Mesendoderm (in vitro differentiated cells): Measurements from ENCODE around the gene ONECUT3.
A peak's percentile ranks its signal among the peaks of the same experiment; 100 is the strongest.

ENCODE experiments used
- DNase-seq: peaks from one replicate; pipeline ENCODE4 v3.0.0; 2013
- H2AK5ac ChIP-seq: 2 replicates; pipeline ENCODE4 v1.6.1; 2013; ENCODE audit warnings: low read length, inconsistent platforms
- H2BK120ac ChIP-seq: 2 replicates; pipeline ENCODE4 v1.6.1; 2013; ENCODE audit warnings: low read depth, mild to moderate bottlenecking, low read length, moderate library complexity, mixed read lengths
- H2BK15ac ChIP-seq: replicated peaks from 2 replicates; pipeline ENCODE4 v1.6.1; 2013; ENCODE audit warnings: low read depth, mild to moderate bottlenecking, moderate library complexity
- H2BK5ac ChIP-seq: 2 replicates; pipeline ENCODE4 v1.6.1; 2013; ENCODE audit warnings: low read length, inconsistent platforms
- H3K18ac ChIP-seq: 2 replicates; pipeline ENCODE4 v1.6.1; 2013; ENCODE audit warnings: mild to moderate bottlenecking, low read length, mixed read lengths
- H3K23ac ChIP-seq: one replicate; pipeline ENCODE4 v1.6.1; 2013; ENCODE audit warnings: low read length
- H3K27ac ChIP-seq: 2 replicates; pipeline ENCODE4 v1.5.1; 2013; ENCODE audit warnings: low read depth, mild to moderate bottlenecking, inconsistent platforms, low read length, moderate library complexity
- H3K27me3 ChIP-seq: 2 replicates; pipeline ENCODE4 v1.6.1; 2013; ENCODE audit warnings: low read length, control low read depth, mild to moderate bottlenecking, inconsistent platforms; ENCODE audit not compliant: insufficient read depth, poor library complexity
- H3K36me3 ChIP-seq: 2 replicates; pipeline ENCODE4 v1.6.1; 2013; ENCODE audit warnings: low read length, inconsistent platforms; ENCODE audit not compliant: control insufficient read depth, insufficient read depth
- H3K4ac ChIP-seq: one replicate; pipeline ENCODE4 v1.6.1; 2013; ENCODE audit warnings: low read depth, mild to moderate bottlenecking, low read length, moderate library complexity
- H3K4me1 ChIP-seq: 2 replicates; pipeline ENCODE4 v1.6.1; 2013; ENCODE audit warnings: low read depth, low read length, inconsistent platforms; ENCODE audit not compliant: control insufficient read depth
- H3K4me2 ChIP-seq: 2 replicates; pipeline ENCODE4 v1.6.1; 2013; ENCODE audit warnings: low read length
- H3K4me3 ChIP-seq: 2 replicates; pipeline ENCODE4 v1.5.1; 2013; ENCODE audit warnings: mild to moderate bottlenecking, low read length
- H3K56ac ChIP-seq: one replicate; pipeline ENCODE4 v1.6.1; 2013; ENCODE audit warnings: low read length
- H3K79me1 ChIP-seq: 2 replicates; pipeline ENCODE4 v1.6.1; 2013; ENCODE audit warnings: low read length, inconsistent platforms
- H3K79me2 ChIP-seq: 2 replicates; pipeline ENCODE4 v1.6.1; 2013; ENCODE audit warnings: mild to moderate bottlenecking, low read length; ENCODE audit not compliant: control insufficient read depth, insufficient read depth
- H3K9ac ChIP-seq: 2 replicates; pipeline ENCODE4 v1.6.1; 2013; ENCODE audit warnings: low read length, inconsistent platforms
- H4K5ac ChIP-seq: one replicate; pipeline ENCODE4 v1.6.1; 2013; ENCODE audit warnings: low read length
- H4K8ac ChIP-seq: one replicate; pipeline ENCODE4 v1.6.1; 2013; ENCODE audit warnings: low read depth, mild to moderate bottlenecking, control low read depth, low read length, moderate library complexity
- WGBS: extraction: QIAGEN DNeasy Blood & Tissue Kit; methylation state at CpG from one replicate; pipeline ENCODE4 v1.1.7; 2013; ENCODE audit warnings: low lambda C conversion rate, missing lambda C conversion rate; ENCODE audit not compliant: insufficient coverage; ENCODE audit errors: extremely low coverage; 5-methylcytosine and 5-hydroxymethylcytosine counted together

Gene ONECUT3

DNA sequence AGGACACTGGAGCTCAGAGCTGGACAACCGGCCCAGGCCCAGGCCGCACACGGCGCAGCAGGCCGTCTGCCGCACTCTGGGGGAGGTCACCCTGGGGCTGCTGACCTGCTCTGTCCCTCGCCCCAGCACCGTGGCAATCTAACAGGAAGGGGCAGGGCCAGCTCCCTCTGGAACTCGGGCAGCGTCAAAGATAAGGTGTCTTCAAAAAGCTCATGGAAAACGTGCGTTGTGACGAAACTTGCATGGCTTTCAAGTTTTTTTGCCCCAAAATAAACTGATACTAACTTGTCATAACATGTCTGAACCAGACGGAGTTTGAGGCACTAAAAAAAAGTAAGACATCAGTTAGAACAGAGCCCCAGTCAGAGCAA, 70.9 kb downstream of the ONECUT3 start:
- H3K79me1 ChIP-seq, result peaks cover 2% of the 10 kb centered on the region
- H3K9ac ChIP-seq, result no peak overlapping the region
- no peak overlapping the region for H4K8ac ChIP-seq
- no peak for DNase-seq
- no peak overlapping the region for H3K4me2 ChIP-seq
- H3K4me3 ChIP-seq, result no peak overlapping the region
- no peak overlapping the region for H3K18ac ChIP-seq
- H2BK15ac ChIP-seq, result no peak overlapping the region
- peaks cover 2% of the 10 kb centered on the region for H3K36me3 ChIP-seq
- H3K23ac ChIP-seq, result no peak overlapping the region
- no peak overlapping the region for H3K27ac ChIP-seq
- no peak overlapping the region for H4K5ac ChIP-seq
- no CpG with 5 or more reads among the region's 14 CpGs for WGBS
- no peak overlapping the region for H3K56ac ChIP-seq
- H2BK120ac ChIP-seq, result no peak overlapping the region
- no peak overlapping the region for H2AK5ac ChIP-seq
- no peaks in the 10 kb centered on the region for H3K4me1 ChIP-seq
- H3K79me2 ChIP-seq, result no peaks in the 10 kb centered on the region
- H3K27me3 ChIP-seq, result no peaks in the 10 kb centered on the region
- no peak overlapping the region for H3K4ac ChIP-seq
- H2BK5ac ChIP-seq, result no peak overlapping the region

DNA sequence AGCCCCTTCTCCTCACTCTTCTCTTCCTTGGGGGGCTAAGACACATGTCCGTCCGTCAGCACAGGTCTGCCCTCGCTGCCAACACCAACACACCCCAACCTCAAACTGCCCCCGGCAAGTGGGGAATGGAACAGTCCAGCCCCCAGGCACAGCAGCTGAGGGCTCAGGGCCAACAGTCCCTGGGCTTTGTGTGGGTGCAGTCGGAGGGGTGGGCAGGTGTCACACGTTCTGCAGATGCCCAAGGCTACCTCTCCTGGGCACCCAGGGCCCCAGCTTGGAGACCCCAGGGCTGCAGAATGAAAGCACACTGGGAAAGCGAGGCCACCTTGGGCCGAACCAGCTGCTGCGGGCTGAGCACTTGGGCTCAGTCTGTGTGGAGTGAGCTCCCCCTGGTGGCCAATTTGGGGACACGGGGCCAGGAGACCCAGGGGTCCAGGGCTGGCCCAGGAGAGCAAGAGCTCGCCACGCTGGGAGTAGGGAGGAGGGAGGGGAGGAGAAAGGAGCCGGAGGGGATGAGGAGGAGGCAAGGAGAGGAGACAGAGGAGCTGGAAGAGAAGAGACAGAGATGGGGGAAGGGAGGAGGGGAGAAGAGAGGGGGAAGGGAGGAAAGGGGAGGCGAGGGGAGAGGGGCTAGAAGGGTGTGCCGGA, 72.7 kb downstream of the ONECUT3 start:
- H3K23ac ChIP-seq, result no peak overlapping the region
- peaks cover 4% of the 10 kb centered on the region for H3K36me3 ChIP-seq
- no peak overlapping the region for H3K4me2 ChIP-seq
- H2AK5ac ChIP-seq, result no peak overlapping the region
- no peak overlapping the region for H3K18ac ChIP-seq
- no peak overlapping the region for H3K4ac ChIP-seq
- H3K9ac ChIP-seq, result peak overlapping the region; percentile 53
- H4K8ac ChIP-seq, result no peak overlapping the region
- H3K56ac ChIP-seq, result peak overlapping the region; percentile 74
- H3K4me1 ChIP-seq, result no peaks in the 10 kb centered on the region
- H3K79me1 ChIP-seq, result peaks cover 8% of the 10 kb centered on the region
- DNase-seq, result peak; percentile 84
- no peaks in the 10 kb centered on the region for H3K27me3 ChIP-seq
- no peak overlapping the region for H4K5ac ChIP-seq
- H3K79me2 ChIP-seq, result no peaks in the 10 kb centered on the region
- no peak overlapping the region for H2BK5ac ChIP-seq
- H3K27ac ChIP-seq, result no peak overlapping the region
- WGBS, result no CpG with 5 or more reads among the region's 15 CpGs
- no peak overlapping the region for H2BK15ac ChIP-seq
- H2BK120ac ChIP-seq, result no peak overlapping the region
- H3K4me3 ChIP-seq, result no peak overlapping the region

DNA sequence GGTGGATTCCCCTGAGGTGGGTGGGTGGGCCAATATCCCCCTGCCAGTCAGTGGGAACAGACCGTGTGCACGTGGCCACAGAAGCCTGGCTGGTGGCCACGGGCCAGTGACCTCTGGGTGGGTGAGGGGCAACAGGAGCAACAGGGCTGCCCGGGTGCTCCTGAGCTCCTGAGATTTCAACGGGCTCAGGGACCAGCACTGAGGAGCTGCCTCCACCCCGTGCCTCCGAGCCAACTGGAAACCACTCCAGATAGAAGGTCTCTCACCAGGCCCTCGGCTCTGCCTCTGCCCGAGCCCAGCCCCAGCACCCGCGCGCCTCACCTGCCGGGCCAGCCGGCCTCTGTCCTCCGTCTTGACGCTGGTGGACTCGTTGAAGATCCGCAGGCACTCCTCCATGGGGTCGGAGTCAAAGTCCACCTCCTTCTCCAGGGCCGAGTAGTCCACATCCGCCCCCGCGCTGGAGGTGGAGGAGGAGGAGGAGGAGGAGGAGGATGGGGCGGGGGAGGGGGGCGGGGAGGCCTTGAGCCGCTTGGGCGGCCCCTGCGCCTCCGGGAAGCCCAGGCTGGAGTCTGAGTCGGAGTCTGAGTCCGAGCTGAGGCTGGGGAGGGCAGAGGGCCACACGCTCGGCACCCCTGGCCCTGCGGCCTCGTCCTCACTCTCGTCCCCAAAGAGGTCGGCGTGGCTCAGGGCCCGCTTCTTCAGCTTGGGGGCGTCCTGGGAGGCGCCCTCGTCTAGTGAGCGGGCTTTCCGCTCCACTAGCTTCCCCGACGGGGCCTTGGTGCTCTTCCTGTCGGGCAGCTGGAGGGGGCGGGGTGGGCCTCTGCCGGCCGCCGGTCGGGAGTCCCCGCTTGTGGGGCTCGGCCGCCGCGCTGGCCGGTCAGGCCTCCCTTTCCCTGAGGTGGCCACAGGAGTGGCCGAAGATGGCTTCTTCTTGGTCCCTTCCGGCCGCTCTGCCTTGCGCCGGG, 73.5 kb downstream of the ONECUT3 start:
- Histone ChIP-seq H3K79me2 (peaks cover under 1% of the 10 kb centered on the region), H3K36me3 (peaks cover 2% of the 10 kb centered on the region), H3K56ac (peak overlapping the region; percentile 81), H3K27ac (peak overlapping the region; percentile 73), H3K4me1 (no peaks in the 10 kb centered on the region), H3K27me3 (no peaks in the 10 kb centered on the region), H2BK15ac (no peak overlapping the region), H2AK5ac (no peak overlapping the region), H3K4me2 (no peak overlapping the region), H3K23ac (no peak overlapping the region), H3K18ac (no peak overlapping the region), H2BK5ac (no peak overlapping the region), H3K79me1 (peaks cover 10% of the 10 kb centered on the region), H3K4ac (no peak overlapping the region), H3K9ac (peak overlapping the region; percentile 55), H3K4me3 (no peak overlapping the region), H4K5ac (no peak overlapping the region), H4K8ac (no peak overlapping the region), H2BK120ac (no peak overlapping the region)
- peak; percentile 59 for DNase-seq
- WGBS, result no CpG with 5 or more reads among the region's 63 CpGs

DNA sequence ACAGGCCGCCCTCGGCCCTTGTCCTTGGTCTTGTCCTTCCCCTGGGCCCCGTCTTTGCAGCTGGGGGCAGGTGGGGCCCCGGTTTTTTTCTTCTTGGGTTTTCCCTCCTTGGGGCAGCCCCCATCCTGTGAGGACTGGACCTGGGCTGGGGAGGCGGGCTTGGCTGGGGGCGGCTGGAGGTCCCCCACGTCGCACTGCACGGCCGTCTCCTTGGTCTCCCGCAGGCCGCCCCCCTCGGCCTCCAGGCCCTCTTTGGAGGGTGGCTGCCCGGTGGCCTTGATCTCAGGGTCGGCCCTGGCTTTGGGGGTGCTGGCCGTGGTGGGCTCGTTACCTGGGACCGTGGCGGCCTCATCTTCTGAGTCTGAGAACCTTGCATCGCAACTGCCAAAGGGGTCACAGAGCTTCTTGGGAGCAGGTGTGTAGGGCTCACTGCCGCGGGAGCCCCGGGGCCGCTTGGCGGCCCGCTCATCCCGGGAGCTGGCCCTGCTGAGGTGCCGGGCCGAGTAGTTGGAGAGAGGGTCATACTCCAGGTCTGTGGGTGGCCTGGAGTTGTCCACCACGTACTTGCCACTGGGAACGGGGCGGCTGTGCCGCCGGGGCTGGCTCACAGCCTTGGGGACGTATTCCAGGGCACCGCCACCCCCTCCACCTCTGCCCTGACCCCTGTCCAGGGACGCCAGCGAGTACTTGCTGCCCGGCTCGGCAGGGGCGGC, 74.4 kb downstream of the ONECUT3 start:
- Histone ChIP-seq H2BK5ac (no peak overlapping the region), H4K8ac (no peak overlapping the region), H2AK5ac (no peak overlapping the region), H3K36me3 (peaks cover 2% of the 10 kb centered on the region), H3K56ac (peak overlapping the region; percentile 62), H3K27me3 (no peaks in the 10 kb centered on the region), H3K4me2 (no peak overlapping the region), H3K9ac (peak overlapping the region; percentile 38), H3K18ac (no peak overlapping the region), H3K79me2 (peaks cover 1% of the 10 kb centered on the region), H3K4me1 (no peaks in the 10 kb centered on the region), H3K27ac (peak overlapping the region; percentile 36), H3K23ac (no peak overlapping the region), H4K5ac (no peak overlapping the region), H2BK120ac (no peak overlapping the region), H3K79me1 (peaks cover 14% of the 10 kb centered on the region), H3K4ac (no peak overlapping the region), H3K4me3 (no peak overlapping the region), H2BK15ac (no peak overlapping the region)
- no peak for DNase-seq
- WGBS, result no CpG with 5 or more reads among the region's 41 CpGs

DNA sequence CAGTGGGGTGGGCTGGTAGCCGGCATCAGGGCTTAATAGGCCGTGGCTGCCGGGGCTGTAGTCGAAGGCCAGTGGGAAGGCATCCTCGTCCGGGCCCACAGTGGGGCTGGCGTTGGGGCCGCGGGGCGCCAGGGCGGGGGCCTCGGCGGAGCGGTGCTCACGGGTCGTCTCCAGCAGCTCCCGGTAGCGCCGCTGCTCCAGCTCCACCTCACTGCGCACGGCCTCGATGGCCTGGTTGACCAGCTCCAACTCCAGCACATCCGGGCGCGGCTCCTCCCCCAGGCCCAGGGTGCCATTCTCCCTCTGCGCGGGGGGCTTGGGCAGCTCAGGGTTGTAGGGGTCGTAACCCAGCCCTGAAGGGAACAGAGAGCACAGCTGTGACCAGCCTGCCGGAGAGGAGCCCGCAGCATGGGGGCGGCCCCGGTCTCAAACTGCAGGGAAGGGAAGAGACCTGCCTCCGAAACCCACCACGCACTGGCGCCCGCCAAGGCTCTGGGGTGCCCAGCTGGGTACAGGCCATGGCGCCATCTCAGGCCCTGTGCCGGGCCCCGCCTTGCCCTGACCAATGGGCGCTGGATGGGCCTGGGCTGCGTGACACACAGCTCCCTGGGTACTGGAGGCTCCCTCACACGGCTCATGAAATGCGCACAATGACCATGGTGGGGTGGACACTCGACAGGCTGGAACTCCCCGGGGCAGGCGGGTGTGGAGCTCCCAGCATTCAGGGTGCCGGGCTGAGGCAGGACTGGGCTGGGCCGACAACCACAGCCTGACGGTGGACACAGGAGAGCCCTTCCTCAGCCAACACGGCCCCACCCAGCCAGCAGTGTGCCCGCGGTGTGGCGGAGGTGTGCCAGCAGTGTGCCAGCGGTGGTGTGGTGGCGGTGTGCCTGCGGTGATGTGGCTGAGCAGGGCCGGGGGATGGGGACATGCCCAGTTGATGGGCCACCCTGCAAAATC, 75.3 kb downstream of the ONECUT3 start:
- Histone ChIP-seq H3K18ac (no peak overlapping the region), H3K56ac (no peak overlapping the region), H4K8ac (no peak overlapping the region), H3K4me2 (no peak overlapping the region), H3K36me3 (peaks cover 2% of the 10 kb centered on the region), H2BK120ac (no peak overlapping the region), H2BK15ac (no peak overlapping the region), H3K27ac (no peak overlapping the region), H3K23ac (no peak overlapping the region), H3K9ac (no peak overlapping the region), H3K4me1 (no peaks in the 10 kb centered on the region), H3K27me3 (no peaks in the 10 kb centered on the region), H3K4ac (no peak overlapping the region), H4K5ac (no peak overlapping the region), H2BK5ac (no peak overlapping the region), H2AK5ac (no peak overlapping the region), H3K4me3 (no peak overlapping the region), H3K79me2 (peaks cover 1% of the 10 kb centered on the region), H3K79me1 (peaks cover 14% of the 10 kb centered on the region)
- WGBS, result no CpG with 5 or more reads among the region's 57 CpGs
- DNase-seq, result no peak
